GM21528 (cell line): ENCODE measurements around the gene PIK3IP1.
"Not testable (repeated sequence)": the region's sequence is repeated elsewhere in the genome, so short reads cannot be mapped to it uniquely, and the experiment has no call there.

ENCODE experiments used
- ATAC-seq: cut with Tn5 transposase; IDR thresholded peaks from one replicate; pipeline ENCODE4 v1.9.1; 2021; ENCODE audit warnings: mild to moderate bottlenecking, moderate library complexity; ENCODE audit not compliant: unreplicated experiment, low FRiP score

PIK3IP1 gene

DNA sequence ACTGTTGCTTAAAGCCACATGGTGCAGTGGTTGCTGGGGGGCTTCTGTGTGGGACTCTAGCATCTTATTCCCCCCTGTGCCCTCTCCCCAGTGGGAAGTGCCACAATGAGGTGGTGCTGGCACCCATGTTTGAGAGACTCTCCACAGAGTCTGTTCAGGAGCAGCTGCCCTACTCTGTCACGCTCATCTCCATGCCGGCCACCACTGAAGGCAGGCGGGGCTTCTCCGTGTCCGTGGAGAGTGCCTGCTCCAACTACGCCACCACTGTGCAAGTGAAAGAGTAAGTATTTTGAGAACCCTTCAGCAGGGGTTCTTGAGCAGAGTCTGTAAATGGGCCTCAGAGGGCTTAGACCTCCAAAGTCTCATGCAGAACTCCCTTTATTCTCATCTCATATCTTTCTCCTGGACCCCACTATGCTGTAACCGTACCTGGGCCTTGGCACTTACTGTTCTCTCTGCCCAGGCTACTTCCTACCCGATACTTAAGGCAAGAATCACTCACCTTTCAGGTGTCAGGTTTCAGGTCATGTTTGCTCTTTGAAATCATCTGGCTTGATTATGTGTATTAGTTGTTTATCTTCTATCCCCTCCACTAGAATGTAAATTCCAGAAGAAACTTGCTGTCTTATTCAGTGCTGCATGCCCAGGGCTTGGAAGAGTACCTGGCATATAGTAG lies 32.4 kb downstream of the PIK3IP1 start:
- no peak for ATAC-seq

- ATAC-seq, result no peak
These were observed 38.3 kb downstream of the PIK3IP1 start for GRCh38 chr22:31253949-31254348.

GRCh38 chr22:31250740-31251600 lies 41.3 kb downstream of the PIK3IP1 start:
- ATAC-seq, result no peak

DNA sequence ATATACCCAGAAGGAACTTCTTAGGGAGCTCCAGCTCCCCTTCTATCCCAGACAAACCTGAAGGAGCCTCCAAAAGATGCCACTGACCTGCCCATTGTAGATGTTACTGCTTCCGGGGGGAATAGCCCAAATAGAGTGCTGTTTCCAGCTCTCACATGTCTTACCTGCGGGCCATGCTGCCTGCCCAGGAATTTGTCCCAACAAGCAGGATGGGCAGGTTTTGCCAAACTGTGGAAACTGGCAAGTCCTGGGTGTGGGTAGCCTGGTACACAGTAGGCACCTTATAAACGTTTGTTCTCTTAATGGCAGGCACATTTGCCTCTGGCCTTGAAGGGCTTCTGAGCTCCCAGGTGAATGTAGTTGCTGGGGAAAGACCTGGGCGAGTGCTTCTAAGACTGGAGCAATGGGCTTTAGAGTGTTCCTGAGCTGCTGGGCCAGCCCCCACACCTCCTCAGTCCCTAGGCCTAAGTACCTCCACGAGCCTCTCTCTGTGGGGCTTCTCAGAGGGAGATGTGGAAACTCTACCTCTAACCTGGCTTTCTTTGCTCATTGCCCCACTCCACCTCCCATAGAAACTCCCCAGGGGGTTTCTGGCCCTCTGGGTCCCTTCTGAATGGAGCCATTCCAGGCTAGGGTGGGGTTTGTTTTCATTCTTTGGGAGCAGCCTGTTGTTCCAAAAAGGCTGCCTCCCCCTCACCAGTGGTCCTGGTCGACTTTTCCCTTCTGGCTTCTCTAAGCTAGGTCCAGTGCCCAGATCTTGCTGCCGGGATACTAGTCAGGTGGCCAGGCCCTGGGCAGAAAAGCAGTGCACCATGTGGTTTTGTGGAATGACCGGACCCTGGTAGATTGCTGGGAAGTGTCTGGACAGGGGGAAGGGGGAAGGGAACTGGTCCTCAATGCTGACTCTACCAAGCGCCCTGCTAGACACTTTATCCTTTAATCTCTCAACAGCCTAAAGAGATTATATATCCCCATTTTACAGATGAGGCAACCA lies 43.0 kb downstream of the PIK3IP1 start:
- ATAC-seq, result no peak

GRCh38 chr22:31248138-31248745 lies 44.0 kb downstream of the PIK3IP1 start:
- no peak for ATAC-seq

DNA sequence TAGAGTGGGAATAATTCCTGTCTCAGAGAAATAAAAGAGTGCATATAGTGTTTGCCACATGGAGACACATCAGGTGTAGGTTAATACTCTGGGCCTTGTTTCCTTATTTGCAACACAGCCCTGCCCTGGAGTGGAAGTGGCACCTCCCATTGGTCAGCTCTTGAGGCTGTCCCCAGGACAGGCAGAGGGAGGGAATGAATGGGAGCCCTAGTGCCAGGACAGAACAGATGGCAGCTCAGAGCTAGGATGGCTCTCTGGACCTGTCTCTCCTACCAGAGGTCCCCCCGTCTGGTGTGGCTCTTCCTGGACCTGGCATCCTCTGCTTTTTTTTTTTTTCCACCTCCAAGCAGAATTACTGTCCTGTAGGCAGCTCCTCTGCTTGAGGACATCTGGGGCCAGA lies 44.6 kb downstream of the PIK3IP1 start:
- ATAC-seq, result no peak

DNA sequence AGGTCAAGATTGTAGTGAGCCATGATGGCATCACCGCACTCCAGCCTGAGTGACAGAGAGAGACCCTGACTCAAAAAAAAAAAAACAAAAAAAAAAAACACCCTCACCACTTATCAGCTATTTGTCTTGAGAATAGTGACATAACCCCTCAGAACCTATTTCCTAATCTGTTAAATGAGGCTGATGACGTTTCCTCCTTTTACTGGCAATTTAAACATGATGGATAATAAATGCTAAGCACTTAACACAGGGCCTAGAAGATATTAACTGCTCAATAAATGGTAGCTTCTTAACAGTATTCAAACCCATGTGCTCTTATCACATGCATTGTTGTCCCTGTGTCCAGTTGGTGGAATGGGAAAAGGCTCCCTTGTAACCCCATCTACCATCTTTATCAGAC lies 45.6 kb downstream of the PIK3IP1 start:
- ATAC-seq, result no peak

- ATAC-seq, result not testable (repeated sequence)
These were observed 46.3 kb downstream of the PIK3IP1 start for GRCh38 chr22:31245998-31246397.

- no peak for ATAC-seq
These were observed 47.3 kb downstream of the PIK3IP1 start for GRCh38 chr22:31244943-31245451.

GRCh38 chr22:31244046-31244942 lies 48.0 kb downstream of the PIK3IP1 start:
- no peak for ATAC-seq

DNA sequence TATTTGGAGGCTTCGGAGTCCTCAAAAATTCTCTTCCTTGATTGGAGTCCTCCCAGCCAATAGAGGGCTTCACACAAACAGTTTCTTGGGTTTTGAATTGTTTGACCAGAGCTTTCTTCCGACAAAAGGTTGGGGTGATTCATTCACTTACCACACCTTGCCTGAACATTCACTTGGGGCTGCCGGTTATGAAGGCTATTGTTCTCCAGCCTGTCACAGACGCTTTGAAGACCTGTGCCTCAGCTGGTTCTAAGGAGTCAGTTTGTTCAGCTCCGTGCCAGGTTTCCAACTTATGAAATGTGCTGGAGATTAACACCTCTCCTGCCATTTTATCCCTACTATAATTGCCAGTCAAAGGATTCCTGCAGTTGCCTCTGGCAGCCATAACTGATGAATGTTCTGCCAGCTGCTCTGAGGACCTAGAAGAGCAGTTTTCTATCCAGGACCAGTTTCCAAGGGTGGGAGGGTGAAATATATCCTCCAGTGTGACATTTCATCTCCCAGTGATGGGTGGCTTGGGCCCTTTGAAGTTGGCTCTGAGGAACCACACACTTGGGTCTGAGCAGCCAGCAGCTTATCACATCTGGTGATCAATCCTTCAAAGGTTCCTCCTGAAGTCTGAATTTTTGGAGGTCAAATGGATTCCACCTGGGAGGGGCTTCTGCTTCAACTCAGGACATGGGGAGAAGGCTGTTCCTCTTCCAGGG lies 48.8 kb downstream of the PIK3IP1 start:
- ATAC-seq, result no peak

DNA sequence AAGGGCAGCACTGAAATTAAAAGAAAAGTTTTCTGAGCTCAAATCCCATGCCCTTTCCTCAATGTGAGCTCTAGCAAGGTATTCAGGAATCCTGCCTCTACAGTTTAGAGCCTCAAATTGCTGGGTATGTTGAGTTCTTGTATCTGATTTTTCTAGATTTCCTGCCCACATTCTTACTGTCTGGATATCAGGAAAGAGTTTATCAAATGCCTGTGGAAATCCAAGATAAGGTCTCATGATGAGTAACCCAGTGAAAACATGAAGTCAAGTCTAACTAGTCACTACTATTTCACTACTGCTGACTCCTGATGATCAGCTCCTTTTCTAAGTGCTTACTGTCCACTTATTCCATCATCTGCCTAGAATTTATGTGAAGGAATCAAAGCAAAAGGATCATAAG lies 50.4 kb downstream of the PIK3IP1 start:
- no peak for ATAC-seq

DNA sequence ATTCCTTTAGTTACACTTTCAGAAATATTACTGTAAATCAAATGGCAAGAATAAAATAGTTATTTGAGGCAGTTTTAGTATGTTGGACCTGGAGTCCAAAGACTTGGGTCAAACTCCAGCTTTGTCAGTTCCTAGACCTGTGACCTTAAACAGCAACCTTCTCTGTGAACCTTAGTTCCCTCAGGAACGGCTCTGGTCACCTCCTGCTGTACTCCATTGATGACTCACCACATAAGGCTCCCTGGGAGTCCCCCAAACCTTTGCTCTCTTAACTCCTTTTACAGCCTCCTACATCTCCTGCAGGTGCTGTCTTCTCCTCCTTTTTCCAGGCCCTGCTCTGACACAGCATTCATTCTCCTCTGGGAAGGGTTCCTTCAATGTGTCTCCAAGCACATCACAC lies 51.1 kb downstream of the PIK3IP1 start:
- no peak for ATAC-seq

DNA sequence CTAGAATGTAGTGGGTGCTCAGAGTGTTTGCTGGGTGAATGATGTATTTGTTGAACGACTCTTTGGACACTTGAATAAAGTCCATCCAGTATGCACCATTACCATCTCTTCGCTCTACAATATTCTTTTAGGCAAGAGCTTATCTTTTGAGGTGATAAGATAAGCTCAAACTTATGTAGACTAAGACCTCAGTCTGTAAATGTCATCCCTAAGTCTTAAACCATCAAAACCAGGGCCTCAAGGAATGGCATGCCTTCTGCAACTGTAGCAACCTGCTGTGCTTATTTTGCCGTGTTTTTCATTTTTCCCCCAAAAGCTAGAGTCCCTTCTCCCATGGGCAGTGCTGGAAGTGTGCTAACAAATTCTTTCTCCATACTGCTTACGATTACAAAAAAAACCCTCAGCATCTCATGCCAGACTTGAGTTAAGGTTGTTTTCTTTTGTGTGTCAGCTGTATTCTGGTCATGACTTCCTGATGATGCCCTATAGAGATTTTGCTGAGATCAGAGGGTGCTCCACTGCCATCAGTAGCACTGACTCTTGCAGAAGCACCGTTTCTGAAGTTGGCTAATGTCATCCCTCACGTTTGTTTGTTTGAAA lies 52.4 kb downstream of the PIK3IP1 start:
- ATAC-seq, result no peak

DNA sequence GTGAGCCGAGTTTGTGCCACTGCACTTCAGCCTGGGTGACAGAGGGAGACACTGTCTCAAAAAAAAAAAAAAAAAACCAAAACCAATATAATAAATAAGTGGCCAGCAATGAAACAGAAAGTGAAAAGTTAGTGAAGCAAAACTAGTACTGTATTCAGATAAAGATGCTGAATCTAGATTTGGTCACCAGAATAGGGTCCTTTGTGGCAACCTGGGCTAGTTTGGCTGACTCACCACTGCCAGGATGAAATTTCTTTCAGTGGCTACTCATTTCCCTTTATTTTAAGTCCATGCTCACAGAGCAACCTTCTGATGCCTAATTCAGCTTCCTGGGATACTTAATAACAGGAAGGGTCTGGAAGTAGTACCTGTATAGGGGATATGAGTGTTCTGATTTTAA lies 54.2 kb downstream of the PIK3IP1 start:
- no peak for ATAC-seq

- ATAC-seq, result not testable (repeated sequence)
These were observed 56.2 kb downstream of the PIK3IP1 start for GRCh38 chr22:31236044-31236443.

- no peak for ATAC-seq
These were observed 57.2 kb downstream of the PIK3IP1 start for GRCh38 chr22:31235081-31235480.

DNA sequence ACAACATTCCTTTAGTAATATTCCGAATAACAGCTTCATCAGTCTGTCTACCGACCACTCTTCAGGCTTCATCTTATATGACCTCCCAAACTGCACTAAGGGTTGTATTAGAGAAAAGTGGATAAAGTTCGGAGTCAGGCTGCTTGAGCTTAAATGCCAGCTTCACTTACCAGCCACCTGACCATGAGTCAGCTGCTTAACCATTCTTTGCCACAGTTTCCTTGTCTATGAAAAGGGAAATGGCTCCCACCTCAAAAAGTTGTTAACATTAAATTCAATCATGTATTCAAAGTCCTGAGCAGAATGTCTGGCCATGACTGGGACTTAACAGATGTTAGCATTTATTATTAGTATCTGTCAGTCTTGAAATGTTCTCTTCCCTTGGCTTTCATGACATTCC lies 59.3 kb downstream of the PIK3IP1 start:
- ATAC-seq, result no peak
